ENCODE results near the gene KDM5C.
A peak's percentile ranks its signal among the peaks of the same experiment; 100 is the strongest.

Gene KDM5C

GRCh38 chrX:53224860-53225797 is at the start of gene KDM5C:
TSS of gene KDM5C (minus strand) at chrX:53225207. CDS start at chrX:53224889, 318 bp downstream.
- peak; percentile 68 to 80 for DNase-seq

GRCh38 chrX:53272808-53273337 is 47.9 kb upstream of the KDM5C start:
- no peak for DNase-seq

- DNase-seq, result no peak
These were observed 44.6 kb upstream of the KDM5C start for GRCh38 chrX:53269536-53270107.

- no peak for DNase-seq
These were observed 43.2 kb upstream of the KDM5C start for GRCh38 chrX:53268173-53268572.

- DNase-seq, result peak; percentile 20 to 21
These were observed 41.9 kb upstream of the KDM5C start for GRCh38 chrX:53266914-53267313.

- no peak for DNase-seq
These were observed 41.0 kb upstream of the KDM5C start for GRCh38 chrX:53265771-53266574.

GRCh38 chrX:53263597-53264094 is 38.6 kb upstream of the KDM5C start:
- no peak for DNase-seq

GRCh38 chrX:53262918-53263394 is 37.9 kb upstream of the KDM5C start:
- DNase-seq, result peak; percentile 59 to 69

- DNase-seq, result no peak
These were observed 37.3 kb upstream of the KDM5C start for GRCh38 chrX:53262189-53262917.

- DNase-seq, result no peak
These were observed 36.5 kb upstream of the KDM5C start for GRCh38 chrX:53261355-53261972.

- no peak for DNase-seq
These were observed 35.8 kb upstream of the KDM5C start for GRCh38 chrX:53260836-53261235.

GRCh38 chrX:53257670-53258423 is 32.8 kb upstream of the KDM5C start:
- DNase-seq, result no peak

GRCh38 chrX:53257166-53257565 is 32.2 kb upstream of the KDM5C start:
- no peak for DNase-seq

GRCh38 chrX:53256446-53257041 is 31.5 kb upstream of the KDM5C start:
- no peak for DNase-seq

GRCh38 chrX:53255738-53256191 is 30.8 kb upstream of the KDM5C start:
- DNase-seq, result no peak

GRCh38 chrX:53254570-53255461 is 29.8 kb upstream of the KDM5C start:
- no peak for DNase-seq

- DNase-seq, result no peak
These were observed 28.4 kb upstream of the KDM5C start for GRCh38 chrX:53253293-53254020.

GRCh38 chrX:53251307-53251706 is 26.3 kb upstream of the KDM5C start:
- no peak for DNase-seq

Data from AML-193 (cell line).